ENCODE measurements around the gene SFXN2.
A peak's percentile ranks its signal among the peaks of the same experiment; 100 is the strongest.

The SFXN2 gene

GRCh38 chr10:102775201-102775934 is 60.9 kb downstream of the SFXN2 start:
- Histone ChIP-seq H3K36me3 (peaks cover 12% of the 10 kb centered on the region), H3K4me3 (ENCODE audit: low read depth in 1 of 2, low read length in 1 of 2) (no peak overlapping the region), H3K27ac (no peak overlapping the region), H3K27me3 (no peaks in the 10 kb centered on the region), H3K4me1 (ENCODE audit: control insufficient read depth in 1 of 2, insufficient read depth in 1 of 2, low read depth in 1 of 2, low read length in 1 of 2) (peaks cover 21 to 24% of the 10 kb centered on the region in 2 experiments), H3K9me3 (no peaks in the 10 kb centered on the region)
- TF ChIP-seq CTCF (IDR thresholded peaks at IDR 0.05): no peak

- no peaks in the 10 kb centered on the region for H3K27me3 ChIP-seq
- no peak for TF ChIP-seq CTCF (IDR thresholded peaks at IDR 0.05)
- H3K36me3 ChIP-seq: peaks cover 19% of the 10 kb centered on the region
- H3K27ac ChIP-seq: peak overlapping the region; percentile 34
- peaks cover 28 to 31% of the 10 kb centered on the region in 2 experiments for H3K4me1 ChIP-seq (ENCODE audit: control insufficient read depth in 1 of 2, insufficient read depth in 1 of 2, low read depth in 1 of 2, low read length in 1 of 2)
- H3K4me3 ChIP-seq (ENCODE audit: low read depth in 1 of 2, low read length in 1 of 2): no peak overlapping the region
- no peaks in the 10 kb centered on the region for H3K9me3 ChIP-seq
These were observed 61.7 kb downstream of the SFXN2 start for GRCh38 chr10:102775935-102776669.

- Histone ChIP-seq H3K27ac (peak overlapping the region; percentile 34), H3K4me1 (ENCODE audit: control insufficient read depth in 1 of 2, insufficient read depth in 1 of 2, low read depth in 1 of 2, low read length in 1 of 2) (peaks cover 36 to 39% of the 10 kb centered on the region in 2 experiments)
These were observed 62.5 kb downstream of the SFXN2 start for GRCh38 chr10:102776779-102777456.

DNA sequence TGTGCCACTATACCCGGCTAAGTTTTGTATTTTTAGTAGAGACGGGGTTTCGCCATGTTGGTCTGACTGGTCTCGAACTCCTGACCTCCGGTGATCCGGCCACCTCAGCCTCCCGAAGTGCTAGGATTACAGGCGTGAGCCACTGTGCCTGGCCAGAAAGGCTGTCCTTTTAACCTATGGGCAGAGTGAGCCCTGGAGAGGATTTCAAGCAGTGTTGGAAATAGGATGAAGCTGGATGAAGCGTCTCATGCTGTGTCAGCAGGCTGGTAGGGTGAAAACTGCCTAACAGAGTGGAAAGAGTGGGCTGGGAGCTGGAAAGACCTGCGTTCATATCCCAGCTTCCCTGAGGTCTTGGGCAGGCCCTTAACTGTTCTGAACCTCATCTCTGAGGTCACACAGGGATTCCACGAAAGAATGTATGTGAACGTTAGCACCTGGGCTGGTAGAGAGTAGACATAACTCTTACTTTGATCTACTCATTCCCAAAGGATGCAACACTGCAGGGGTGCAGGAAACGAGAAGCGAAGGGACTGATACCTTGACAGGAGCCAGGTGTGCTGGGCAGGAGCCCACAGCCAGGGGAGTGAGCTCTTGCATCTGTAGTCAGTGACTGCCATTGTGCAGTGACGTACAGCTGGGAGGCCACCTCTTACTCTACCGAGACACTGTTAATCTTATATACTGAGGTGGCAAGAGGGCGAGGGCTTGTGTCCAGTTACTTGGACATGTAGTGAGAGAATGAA is 63.4 kb downstream of the SFXN2 start:
- Histone ChIP-seq H3K4me1 (ENCODE audit: control insufficient read depth in 1 of 2, insufficient read depth in 1 of 2, low read depth in 1 of 2, low read length in 1 of 2) (peaks cover 46 to 49% of the 10 kb centered on the region in 2 experiments), H3K27me3 (no peaks in the 10 kb centered on the region), H3K4me3 (ENCODE audit: low read depth in 1 of 2, low read length in 1 of 2) (no peak overlapping the region), H3K36me3 (peaks cover 19% of the 10 kb centered on the region), H3K27ac (no peak overlapping the region), H3K9me3 (no peaks in the 10 kb centered on the region)
- no peak for TF ChIP-seq CTCF (IDR thresholded peaks at IDR 0.05)

More at GRCh38 chr10:102776779-102777456, 62.5 kb downstream of the SFXN2 start:
- no peaks in the 10 kb centered on the region for H3K9me3 ChIP-seq
- H3K36me3 ChIP-seq: peaks cover 19% of the 10 kb centered on the region
- no peak overlapping the region for H3K4me3 ChIP-seq (ENCODE audit: low read depth in 1 of 2, low read length in 1 of 2)
- H3K27me3 ChIP-seq: no peaks in the 10 kb centered on the region
- no peak for TF ChIP-seq CTCF (IDR thresholded peaks at IDR 0.05)

- no peak for TF ChIP-seq CTCF (IDR thresholded peaks at IDR 0.05)
- no peak overlapping the region for H3K27ac ChIP-seq
- peaks cover 54 to 57% of the 10 kb centered on the region in 2 experiments for H3K4me1 ChIP-seq (ENCODE audit: control insufficient read depth in 1 of 2, insufficient read depth in 1 of 2, low read depth in 1 of 2, low read length in 1 of 2)
- H3K4me3 ChIP-seq (ENCODE audit: low read depth in 1 of 2, low read length in 1 of 2): no peak overlapping the region
- peaks cover 19% of the 10 kb centered on the region for H3K36me3 ChIP-seq
- no peaks in the 10 kb centered on the region for H3K9me3 ChIP-seq
- H3K27me3 ChIP-seq: no peaks in the 10 kb centered on the region
These were observed 64.3 kb downstream of the SFXN2 start for GRCh38 chr10:102778781-102779180.

Measured in neutrophil (primary cell).